ENCODE measurements around the gene JARID2. TPM values are rescaled to one million over a fixed set of nuclear protein-coding genes. Genes with fewer than 3 reads are reported as not detected.

The JARID2 gene
- total and polyA plus RNA-seq, 10 of the 15 experiments (the other 5 are each of a cell fraction or from before 2014, with no cell fraction given): 4.2 to 21.6 (median 11.7) TPM

DNA sequence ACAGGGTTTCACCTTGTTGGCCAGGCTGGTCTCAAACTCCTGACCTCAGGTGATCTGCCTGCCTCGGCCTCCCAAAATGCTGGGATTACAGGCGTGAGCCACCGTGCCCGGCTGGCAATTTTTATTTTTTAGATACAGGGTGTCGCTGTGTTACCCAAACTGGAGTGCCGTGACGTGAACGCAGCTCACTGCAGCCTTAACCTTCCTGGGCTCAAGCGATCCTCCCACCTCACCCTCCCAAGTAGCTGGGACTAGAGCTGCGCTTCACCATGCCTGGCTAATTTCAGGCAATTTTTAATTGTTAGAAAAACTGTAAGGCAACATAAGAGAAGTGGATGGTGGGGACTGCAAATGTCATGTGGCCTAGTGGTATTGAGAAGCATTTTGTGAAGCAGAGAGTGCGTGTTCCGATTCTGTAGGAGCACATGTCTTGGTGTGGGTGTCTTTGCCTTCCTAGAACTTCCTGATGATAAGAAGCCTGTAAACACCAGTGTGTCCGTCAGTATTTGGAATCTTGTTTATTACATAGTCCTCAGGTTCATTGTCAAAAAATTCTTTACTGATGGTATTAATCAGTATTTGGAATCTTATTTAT, 18.0 kb downstream of the JARID2 start:
- intact Hi-C loops (cut with micrococcal nuclease; ENCODE audit: unreplicated experiment) (no loop called here), in situ Hi-C loops (cut with MboI) (no loop called here)
- ChIA-PET POLR2A (interaction anchor here (0.6 to 1.9 kb wide), 4 partner anchors 14 to 346 kb away, joined by 3 to 6 read pairs (median 4); no protein-coding TSS in a partner anchor), SMC1A (ENCODE audit: uncharacterized antibody, unreplicated experiment) (interaction anchor here (0.7 to 9.3 kb wide), 9 partner anchors 10 to 137 kb away, joined by 3 to 89 read pairs (median 14); no protein-coding TSS in a partner anchor), RAD21 (ENCODE audit: unreplicated experiment) (interaction anchor here (1.0 to 6.1 kb wide), 7 partner anchors 10 to 272 kb away, joined by 3 to 64 read pairs (median 17); no protein-coding TSS in a partner anchor), CTCF (interaction anchor here (1.0 to 2.2 kb wide), 3 partner anchors 14 to 1355 kb away, joined by 4 to 10 read pairs (median 4); no protein-coding TSS in a partner anchor)
- no peak for FAIRE-seq
- peak overlapping the region; percentile 26; the same call in 1 of the 2 replicates for H3K4me2 ChIP-seq (ENCODE audit: control insufficient read depth, insufficient read depth)
- peak overlapping the region; percentile 6; the same call in 1 of the 2 replicates for H3K4me3 ChIP-seq
- peaks cover 0 to 2% of the 10 kb centered on the region in 2 experiments; a peak in 2 of 4 replicates for H3K36me3 ChIP-seq (ENCODE audit: control insufficient read depth in 2 of 2, insufficient read depth in 2 of 2, low read length in 1 of 2)
- no peak overlapping the region for H3K9ac ChIP-seq (ENCODE audit: control insufficient read depth, insufficient read depth, low read length)
- no peak for ATAC-seq
- DNase-seq (ENCODE audit: low read depth, low spot score): no peak
- peaks cover 66% of the 10 kb centered on the region for H3K4me1 ChIP-seq (ENCODE audit: control insufficient read depth, insufficient read depth, low read length)
- no peak overlapping the region for H3K27ac ChIP-seq (ENCODE audit: control insufficient read depth, insufficient read depth)
- H3K9me3 ChIP-seq (replicated peaks; ENCODE audit: control insufficient read depth, insufficient read depth, low read length): no peaks in the 10 kb centered on the region
- TF ChIP-seq IRF4 (IDR thresholded peaks at IDR 0.05; ENCODE audit: low read depth, low read length): no peak
- TF ChIP-seq BACH1 (IDR thresholded peaks at IDR 0.05; ENCODE audit: borderline replicate concordance): no peak
- no peak for TF ChIP-seq IKZF1 (conservative IDR thresholded peaks at IDR 0.05)
- TF ChIP-seq MXI1 (IDR thresholded peaks at IDR 0.05; ENCODE audit: low read depth, low read length): no peak
- peaks cover 96% of the 10 kb centered on the region for H3K79me2 ChIP-seq (ENCODE audit: control insufficient read depth, insufficient read depth, low read length)
- peaks cover 3% of the 10 kb centered on the region; the same call in 1 of the 2 replicates for H4K20me1 ChIP-seq (ENCODE audit: control insufficient read depth, insufficient read depth)
- no peak overlapping the region for H2AFZ ChIP-seq (ENCODE audit: control insufficient read depth, low read depth, low read length)
- BruUV-seq (replicated peaks): no TSS peak
- no peaks in the 10 kb centered on the region for H3K27me3 ChIP-seq (replicated peaks in 1 of 2; ENCODE audit: control insufficient read depth in 2 of 2, insufficient read depth in 2 of 2, low read length in 1 of 2)
- WGBS (ENCODE audit: insufficient coverage, insufficient replicate concordance, low lambda C conversion rate, missing lambda C conversion rate): 97% methylated on average over 13 of the region's 13 CpGs

GRCh38 chr6:15264412-15264811, 18.5 kb downstream of the JARID2 start:
- intact Hi-C loops (cut with micrococcal nuclease; ENCODE audit: unreplicated experiment) (no loop called here), in situ Hi-C loops (cut with MboI) (no loop called here)
- POLR2A ChIA-PET: interaction anchor here (0.6 to 2.8 kb wide), 13 partner anchors 9 to 1578 kb away, joined by 3 to 12 read pairs (median 5); no protein-coding TSS in a partner anchor
- RAD21 ChIA-PET (ENCODE audit: unreplicated experiment): interaction anchor here (1.0 to 6.1 kb wide), 11 partner anchors 10 to 272 kb away, joined by 3 to 64 read pairs (median 12); no protein-coding TSS in a partner anchor
- H3K4me3 ChIP-seq: peak overlapping the region; percentile 6; the same call in 1 of the 2 replicates
- FAIRE-seq (no peak), ATAC-seq (no peak), DNase-seq (ENCODE audit: low read depth, low spot score) (no peak)
- CTCF ChIA-PET: interaction anchor here (0.9 to 3.0 kb wide), 12 partner anchors 10 to 1356 kb away, joined by 3 to 21 read pairs (median 4); no protein-coding TSS in a partner anchor
- H3K4me2 ChIP-seq (ENCODE audit: control insufficient read depth, insufficient read depth): peak overlapping the region; percentile 67
- 0 out of 2 replicates have a peak, but pooled peaks cover 3% of the 10 kb centered on the region for H4K20me1 ChIP-seq (ENCODE audit: control insufficient read depth, insufficient read depth)
- H3K79me2 ChIP-seq (ENCODE audit: control insufficient read depth, insufficient read depth, low read length): peaks cover 96% of the 10 kb centered on the region
- H3K36me3 ChIP-seq (ENCODE audit: control insufficient read depth in 2 of 2, insufficient read depth in 2 of 2, low read length in 1 of 2): peaks cover 0 to 2% of the 10 kb centered on the region in 2 experiments; a peak in 2 of 4 replicates
- H3K9ac ChIP-seq (ENCODE audit: control insufficient read depth, insufficient read depth, low read length): no peak overlapping the region
- SMC1A ChIA-PET (ENCODE audit: uncharacterized antibody, unreplicated experiment): interaction anchor here (0.7 to 9.3 kb wide), 15 partner anchors 11 to 170 kb away, joined by 3 to 89 read pairs (median 7); no protein-coding TSS in a partner anchor
- WGBS (ENCODE audit: insufficient coverage, insufficient replicate concordance, low lambda C conversion rate, missing lambda C conversion rate): 100% methylated on average over 3 of the region's 3 CpGs
- H3K4me1 ChIP-seq (ENCODE audit: control insufficient read depth, insufficient read depth, low read length): peaks cover 65% of the 10 kb centered on the region
- no peaks in the 10 kb centered on the region for H3K9me3 ChIP-seq (replicated peaks; ENCODE audit: control insufficient read depth, insufficient read depth, low read length)
- BruUV-seq (replicated peaks): no TSS peak
- peak overlapping the region; percentile 62; the same call in 1 of the 2 replicates for H3K27ac ChIP-seq (ENCODE audit: control insufficient read depth, insufficient read depth)
- H2AFZ ChIP-seq (ENCODE audit: control insufficient read depth, low read depth, low read length): no peak overlapping the region
- H3K27me3 ChIP-seq (replicated peaks in 1 of 2; ENCODE audit: control insufficient read depth in 2 of 2, insufficient read depth in 2 of 2, low read length in 1 of 2): no peaks in the 10 kb centered on the region
- TF ChIP-seq FOXM1 (IDR thresholded peaks at IDR 0.05; ENCODE audit: low read depth, low read length) (no peak), RAD51 (IDR thresholded peaks at IDR 0.05) (no peak), CBFB (IDR thresholded peaks at IDR 0.05; ENCODE audit: low read depth) (no peak), MLLT1 (IDR thresholded peaks at IDR 0.05) (no peak), GABPA (IDR thresholded peaks at IDR 0.05; ENCODE audit: low read depth) (no peak), KAT2A (conservative IDR thresholded peaks at IDR 0.05; ENCODE audit: control insufficient read depth, low read depth, low read length) (no peak), NRF1 (conservative IDR thresholded peaks at IDR 0.05; ENCODE audit: low read depth, low read length) (no peak), NR2F1 (conservative IDR thresholded peaks at IDR 0.05) (no peak)
- TF ChIP-seq, protein P1, sequence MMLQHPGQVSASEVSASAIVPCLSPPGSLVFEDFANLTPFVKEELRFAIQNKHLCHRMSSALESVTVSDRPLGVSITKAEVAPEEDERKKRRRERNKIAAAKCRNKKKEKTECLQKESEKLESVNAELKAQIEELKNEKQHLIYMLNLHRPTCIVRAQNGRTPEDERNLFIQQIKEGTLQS (IDR thresholded peaks at IDR 0.05; ENCODE audit: borderline replicate concordance, extremely low read depth, low read depth, low read length): no peak
